Fibroblast of lung (primary cell): ENCODE results near the gene IL16.

Experiments used
- EZH2 ChIP-seq: IDR thresholded peaks from 2 replicates; pipeline ENCODE4 v1.5.1; 2012; ENCODE audit warnings: low read length, control low read depth, mild to moderate bottlenecking; ENCODE audit errors: missing control alignments
- TF ChIP-seq, protein P1 (sequence below), 2 donors: IDR thresholded peaks in 1 of 2; conservative IDR thresholded peaks in 1 of 2; 1 replicate in 1 of 2; 2 replicates in 1 of 2; pipeline ENCODE4 v1.5.1; 2011 to 2012; ENCODE audit warnings: low read length in 2 of 2, control low read depth in 1 of 2, inconsistent platforms in 1 of 2, low read depth in 1 of 2, mild to moderate bottlenecking in 1 of 2

DNA sequence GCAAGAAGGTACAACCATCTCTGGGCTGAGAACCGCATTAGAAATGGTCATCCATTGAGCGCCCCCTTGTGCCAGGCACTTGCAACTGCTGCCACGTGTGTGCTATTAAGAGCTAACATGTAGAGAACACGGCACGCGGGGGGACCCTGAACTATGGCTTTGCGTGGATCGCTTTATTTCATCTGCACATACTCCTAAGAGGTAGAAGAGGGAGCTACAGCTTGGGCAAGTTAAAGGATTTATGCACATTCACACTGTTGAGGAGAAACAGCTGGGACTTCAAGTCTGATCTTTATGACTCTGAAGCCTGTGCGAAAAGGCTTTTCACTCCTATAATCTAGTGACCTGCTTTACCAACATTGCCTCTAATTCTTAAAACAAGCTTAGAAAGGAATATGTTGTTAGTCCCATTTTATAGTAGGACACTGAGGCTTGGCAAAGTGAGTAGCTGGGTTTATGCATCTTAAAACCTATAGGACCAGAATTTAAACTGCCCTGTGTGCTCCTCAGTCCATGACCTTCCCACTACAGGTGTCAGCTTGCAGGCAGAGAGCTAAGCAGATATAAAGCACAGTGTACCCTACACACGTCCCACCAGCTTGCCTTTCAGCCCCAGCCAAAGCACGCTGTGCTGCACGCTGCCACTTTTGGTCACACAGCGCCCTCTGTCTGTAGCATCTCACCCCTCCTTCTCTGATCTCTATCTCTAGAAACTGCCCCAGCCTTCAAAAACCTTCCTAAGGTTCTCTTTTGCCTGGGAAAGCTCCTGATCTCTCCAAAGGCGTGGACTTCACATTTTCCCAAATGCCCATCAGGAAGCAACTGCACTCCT lies 69.5 kb downstream of the IL16 start:
- TF ChIP-seq, protein P1, sequence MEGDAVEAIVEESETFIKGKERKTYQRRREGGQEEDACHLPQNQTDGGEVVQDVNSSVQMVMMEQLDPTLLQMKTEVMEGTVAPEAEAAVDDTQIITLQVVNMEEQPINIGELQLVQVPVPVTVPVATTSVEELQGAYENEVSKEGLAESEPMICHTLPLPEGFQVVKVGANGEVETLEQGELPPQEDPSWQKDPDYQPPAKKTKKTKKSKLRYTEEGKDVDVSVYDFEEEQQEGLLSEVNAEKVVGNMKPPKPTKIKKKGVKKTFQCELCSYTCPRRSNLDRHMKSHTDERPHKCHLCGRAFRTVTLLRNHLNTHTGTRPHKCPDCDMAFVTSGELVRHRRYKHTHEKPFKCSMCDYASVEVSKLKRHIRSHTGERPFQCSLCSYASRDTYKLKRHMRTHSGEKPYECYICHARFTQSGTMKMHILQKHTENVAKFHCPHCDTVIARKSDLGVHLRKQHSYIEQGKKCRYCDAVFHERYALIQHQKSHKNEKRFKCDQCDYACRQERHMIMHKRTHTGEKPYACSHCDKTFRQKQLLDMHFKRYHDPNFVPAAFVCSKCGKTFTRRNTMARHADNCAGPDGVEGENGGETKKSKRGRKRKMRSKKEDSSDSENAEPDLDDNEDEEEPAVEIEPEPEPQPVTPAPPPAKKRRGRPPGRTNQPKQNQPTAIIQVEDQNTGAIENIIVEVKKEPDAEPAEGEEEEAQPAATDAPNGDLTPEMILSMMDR (conservative IDR thresholded peaks at IDR 0.05 in 1 of 2, IDR thresholded peaks at IDR 0.05 in 1 of 2; ENCODE audit: low read depth in 1 of 2, low read length in 2 of 2) = peak; percentile 93 to 96
- TF ChIP-seq EZH2 = no peak
